GM12865 (cell line): ENCODE data around the gene HYDIN.

Experiments
- DNase-seq: peaks from one replicate; pipeline ENCODE4 v3.0.0; 2010; ENCODE audit warnings: low read depth
- H3K4me3 ChIP-seq: 2 replicates; pipeline ENCODE4 v1.5.1; 2011; ENCODE audit warnings: mild to moderate bottlenecking, low read depth, low read length, control low read depth
- TF ChIP-seq, protein P1 (sequence below): IDR thresholded peaks from 2 replicates; pipeline ENCODE4 v1.5.1; 2011; ENCODE audit warnings: low read length, control low read depth, low read depth, inconsistent platforms; ENCODE audit not compliant: insufficient read depth; ENCODE audit errors: missing control alignments

The HYDIN gene

DNA sequence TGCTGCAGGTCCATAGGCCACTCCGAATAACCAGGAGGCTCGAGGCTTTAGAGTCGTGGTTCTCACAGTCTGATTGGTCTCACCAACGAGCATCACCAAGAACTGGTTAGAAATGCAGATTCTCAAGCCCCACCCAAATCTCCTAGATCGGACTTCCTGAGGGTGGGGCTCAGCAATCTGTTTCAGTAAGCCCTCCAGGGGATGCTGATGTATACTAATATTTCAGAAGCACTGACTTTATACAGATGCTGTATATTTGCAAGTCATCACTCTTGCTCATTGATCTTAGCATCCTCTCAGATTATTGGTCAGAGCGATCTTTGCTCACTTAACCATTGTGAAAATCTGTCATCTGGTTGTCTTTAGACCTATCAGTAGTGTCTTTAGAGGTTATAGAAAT is 425.1 kb downstream of the HYDIN start:
- no peak overlapping the region for H3K4me3 ChIP-seq
- TF ChIP-seq, protein P1, sequence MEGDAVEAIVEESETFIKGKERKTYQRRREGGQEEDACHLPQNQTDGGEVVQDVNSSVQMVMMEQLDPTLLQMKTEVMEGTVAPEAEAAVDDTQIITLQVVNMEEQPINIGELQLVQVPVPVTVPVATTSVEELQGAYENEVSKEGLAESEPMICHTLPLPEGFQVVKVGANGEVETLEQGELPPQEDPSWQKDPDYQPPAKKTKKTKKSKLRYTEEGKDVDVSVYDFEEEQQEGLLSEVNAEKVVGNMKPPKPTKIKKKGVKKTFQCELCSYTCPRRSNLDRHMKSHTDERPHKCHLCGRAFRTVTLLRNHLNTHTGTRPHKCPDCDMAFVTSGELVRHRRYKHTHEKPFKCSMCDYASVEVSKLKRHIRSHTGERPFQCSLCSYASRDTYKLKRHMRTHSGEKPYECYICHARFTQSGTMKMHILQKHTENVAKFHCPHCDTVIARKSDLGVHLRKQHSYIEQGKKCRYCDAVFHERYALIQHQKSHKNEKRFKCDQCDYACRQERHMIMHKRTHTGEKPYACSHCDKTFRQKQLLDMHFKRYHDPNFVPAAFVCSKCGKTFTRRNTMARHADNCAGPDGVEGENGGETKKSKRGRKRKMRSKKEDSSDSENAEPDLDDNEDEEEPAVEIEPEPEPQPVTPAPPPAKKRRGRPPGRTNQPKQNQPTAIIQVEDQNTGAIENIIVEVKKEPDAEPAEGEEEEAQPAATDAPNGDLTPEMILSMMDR: no peak
- DNase-seq: no peak

DNA sequence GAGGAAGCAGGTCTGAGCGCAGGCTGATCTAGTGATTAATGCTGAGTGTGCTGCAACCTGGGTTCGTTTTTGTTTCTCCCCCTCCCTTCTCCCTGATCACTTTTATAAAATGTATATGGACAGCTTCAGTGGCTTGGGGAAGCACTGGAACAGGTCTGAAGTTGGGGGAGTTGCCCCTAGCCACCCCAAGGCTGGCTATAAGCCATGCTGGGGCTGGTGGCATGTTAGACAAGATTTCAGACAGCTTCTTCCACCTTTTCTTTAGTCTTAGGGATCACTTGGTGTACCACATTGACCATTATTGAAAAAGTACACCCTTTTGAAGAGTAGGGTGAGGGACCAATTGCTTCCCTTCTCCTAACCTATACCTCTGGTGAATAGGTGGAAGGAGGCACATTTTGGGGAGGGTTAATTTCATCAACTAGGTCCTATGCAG is 425.8 kb downstream of the HYDIN start:
- TF ChIP-seq, protein P1: no peak
- DNase-seq: no peak
- H3K4me3 ChIP-seq: no peak overlapping the region

DNA sequence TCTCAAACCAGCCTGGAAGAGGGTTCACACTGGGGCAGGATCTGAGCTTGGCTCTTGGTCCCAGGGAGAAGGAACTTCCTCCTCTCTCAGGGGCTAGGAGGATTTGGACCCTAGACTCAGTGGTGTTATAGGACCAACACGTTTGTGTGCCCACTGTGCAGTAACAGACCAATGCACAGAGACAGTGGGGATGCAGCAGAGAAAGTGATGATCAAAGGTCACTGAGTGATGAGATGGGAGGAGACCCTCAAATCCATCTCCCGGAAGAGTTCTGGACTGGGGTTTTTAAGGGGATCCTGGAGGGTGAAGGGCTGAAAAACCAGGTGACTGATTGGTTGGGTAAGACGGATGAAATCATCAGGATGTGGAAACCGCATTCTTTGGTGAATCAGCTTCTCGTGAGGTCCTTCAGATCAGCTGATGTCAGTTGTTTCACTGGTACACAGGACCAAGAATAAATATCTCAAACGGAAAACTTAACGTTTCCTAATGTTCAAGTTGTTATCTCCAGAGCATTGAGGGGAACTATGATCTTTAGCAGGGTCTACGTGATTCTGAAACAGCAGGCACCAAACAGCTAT is 426.3 kb downstream of the HYDIN start:
- DNase-seq: no peak
- no peak overlapping the region for H3K4me3 ChIP-seq

DNA sequence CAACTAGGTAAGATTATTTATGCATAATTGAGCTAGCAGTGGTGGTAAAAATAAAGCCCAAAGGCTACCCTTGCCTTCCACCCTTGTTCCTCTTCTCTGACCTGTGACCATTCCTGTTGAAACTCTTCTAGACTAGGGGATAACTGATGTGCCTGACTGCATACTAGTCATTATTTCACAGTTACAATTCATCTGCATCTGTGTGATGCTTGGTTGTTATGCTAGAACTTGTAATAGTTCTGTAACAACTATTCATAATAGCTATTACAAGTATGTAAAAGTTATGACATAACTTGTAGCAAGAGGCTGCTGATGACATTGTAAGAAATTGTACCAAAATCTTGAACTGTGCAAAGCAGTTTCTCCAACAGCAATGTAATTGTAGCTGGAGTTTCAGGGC is 427.2 kb downstream of the HYDIN start:
- TF ChIP-seq, protein P1: no peak
- DNase-seq: no peak
- H3K4me3 ChIP-seq: no peak overlapping the region

More for the DNA sequence above, 426.3 kb downstream of the HYDIN start:
- TF ChIP-seq, protein P1: no peak

DNA sequence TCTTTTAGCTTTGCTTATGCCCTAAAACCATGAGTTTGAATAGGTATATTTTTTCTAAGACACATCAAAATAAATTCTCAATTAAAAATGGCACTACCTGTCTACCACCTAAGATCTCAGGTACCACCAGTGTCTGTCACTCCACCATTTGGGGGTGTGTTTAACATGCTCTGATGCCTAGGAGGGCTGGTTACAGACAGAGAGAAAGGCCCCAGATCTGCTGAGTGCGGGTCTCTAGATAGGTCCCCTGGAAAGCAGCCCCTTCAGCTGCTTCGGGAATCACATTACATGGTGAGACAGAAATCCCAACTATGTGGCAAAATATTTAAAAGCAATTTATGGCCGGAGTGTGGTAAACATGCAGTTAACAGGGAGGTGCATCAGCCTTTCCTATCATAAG is 428.9 kb downstream of the HYDIN start:
- DNase-seq: no peak
- TF ChIP-seq, protein P1: no peak
- no peak overlapping the region for H3K4me3 ChIP-seq

DNA sequence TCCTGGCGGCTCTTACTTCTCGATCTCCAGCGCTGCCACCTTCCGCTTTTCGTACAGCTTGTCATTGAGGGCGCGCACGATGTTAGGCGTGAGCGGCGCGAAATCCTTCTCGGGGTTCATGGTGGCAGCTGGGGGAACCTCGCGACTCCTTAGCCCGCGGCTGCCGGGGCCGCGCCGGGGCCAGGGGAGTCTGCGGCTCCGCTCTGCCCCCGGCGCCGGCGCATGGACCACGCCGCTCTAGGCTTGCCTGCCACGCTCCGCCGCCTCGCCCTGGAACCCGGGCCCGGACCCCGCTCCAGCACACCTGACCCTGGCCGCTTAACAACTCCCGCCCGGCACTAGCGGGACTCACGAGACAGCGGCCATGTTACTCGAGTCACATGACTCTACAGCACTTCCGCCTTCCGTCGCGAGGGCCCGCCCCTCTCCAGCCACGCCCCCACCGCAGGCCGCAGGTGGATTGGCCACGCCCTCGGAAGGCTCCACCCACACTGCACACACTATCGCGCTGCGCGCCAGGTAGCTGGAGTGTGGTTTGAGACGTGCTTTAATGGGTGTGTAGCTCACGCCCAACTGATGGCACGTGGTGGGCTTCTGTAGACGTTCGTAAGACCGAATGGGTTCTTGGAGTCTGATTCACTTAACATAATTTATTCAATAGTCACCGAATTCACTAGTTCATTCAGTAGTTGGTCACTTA is 429.6 kb downstream of the HYDIN start, which contains the start of gene VAC14:
VAC14 (minus strand) TSS at position 378 of the 700 bp plus-strand sequence; CDS start at position 120, 258 bp downstream.
- peak; percentile 95 for DNase-seq

More for the DNA sequence above, 429.6 kb downstream of the HYDIN start, which contains the start of gene VAC14:
- TF ChIP-seq, protein P1: no peak
- H3K4me3 ChIP-seq: peak within 1 kb of the TSS; percentile 85
